Heart left ventricle (tissue), 16 donors: ENCODE measurements around the gene ARRB1. TPM values are rescaled to one million over a fixed set of nuclear protein-coding genes. Genes with fewer than 3 reads are reported as not detected.

Source experiments
- ATAC-seq, 4 donors: fragments of 200-7000 bp; cut with Tn5 transposase; one replicate each; pipeline ENCODE4 v1.9.1; 2020 to 2022; ENCODE audit warnings: moderate library complexity in 4 of 4, mild to moderate bottlenecking in 3 of 4, moderate number of reproducible peaks in 1 of 4
- DNase-seq, 5 donors: peaks; one replicate each; pipeline ENCODE4 v3.0.0-alpha.2; 2020
- H3K27ac ChIP-seq, 12 donors: fragments of 200-600 bp; sonication (generic) in 4 of 12; one replicate each; pipeline versions ENCODE4 v1.5.0 to v1.8.0; 2016 to 2022; ENCODE audit warnings: mild to moderate bottlenecking in 2 of 12
- H3K27me3 ChIP-seq, 9 donors: fragments of 200-600 bp; sonication (generic) in 2 of 9; one replicate each; pipeline versions ENCODE4 v1.5.1 to v1.8.0; 2016 to 2022; ENCODE audit warnings: mild to moderate bottlenecking in 3 of 9
- H3K36me3 ChIP-seq, 9 donors: fragments of 200-600 bp; sonication (generic) in 2 of 9; one replicate each; pipeline versions ENCODE4 v1.5.0 to v1.8.0; 2018 to 2022; ENCODE audit warnings: mild to moderate bottlenecking in 2 of 9
- H3K4me1 ChIP-seq, 12 donors: fragments of 200-600 bp; sonication (generic) in 4 of 12; one replicate each; pipeline versions ENCODE4 v1.5.0 to v1.8.0; 2016 to 2022; ENCODE audit warnings: mild to moderate bottlenecking in 3 of 12
- H3K4me3 ChIP-seq, 12 donors: fragments of 200-600 bp; sonication (generic) in 4 of 12; one replicate each; pipeline versions ENCODE4 v1.5.0 to v1.8.0; 2017 to 2022; ENCODE audit warnings: mild to moderate bottlenecking in 9 of 12, moderate library complexity in 4 of 12
- H3K9me3 ChIP-seq, 12 donors: fragments of 200-600 bp; sonication (generic) in 4 of 12; one replicate each; pipeline versions ENCODE4 v1.5.0 to v1.8.0; 2016 to 2022; ENCODE audit warnings: mild to moderate bottlenecking in 1 of 12
- POLR2A ChIP-seq, 2 donors: fragments of 450-650 bp; IDR thresholded peaks; one replicate each; pipeline ENCODE4 v1.6.1; 2017; ENCODE audit warnings: antibody characterized with exemption in 2 of 2, mild to moderate bottlenecking in 2 of 2, moderate library complexity in 2 of 2
- WGBS, 4 donors: extraction: QIAGEN DNeasy Blood & Tissue Kit in 2 of 4; methylation state at CpG; one replicate each; pipeline versions ENCODE4 v1.1.5 to v1.1.7; 2013 to 2018; 5-methylcytosine and 5-hydroxymethylcytosine counted together
- intact Hi-C, 10 donors: fragments of 100-400 bp; cut with DNase I; formaldehyde crosslinking; loops; one replicate each; pipeline versions ENCODE4 v1.11.1 to v1.14.2; 2022
- polyA plus RNA-seq, 2 donors: library from polyadenylated mRNA; stranded (reverse); fragments of 200-250 nt; gene quantifications; one replicate each; pipeline ENCODE4 v1.2.3, GENCODE V29; 2013
- total RNA-seq, 9 donors: library from RNA; depleted of rRNA in 2 of 9; stranded (reverse); fragments of >200 nt in 2 of 9; fragmentation: NEBNext Ultra II Directional in 3 of 9; extraction: Animal tissue kit (Norgen Biotek cat#: 25700) in 3 of 9; gene quantifications; one replicate each; pipeline versions ENCODE4 v1.1.0 to v1.2.4, GENCODE V29; 2016 to 2023
- TF ChIP-seq, protein P1 (sequence below), 12 donors: fragments of 200-600 bp; sonication (generic) in 4 of 12; IDR thresholded peaks; one replicate each; pipeline versions ENCODE4 v1.5.0 to v1.8.0; 2018 to 2022; ENCODE audit warnings: antibody characterized with exemption in 12 of 12, mild to moderate bottlenecking in 5 of 12
- donor health status: ischemic (EF 13 %, LVEDD 7.1; RV severe dilation, severe dysfunction).
- donor health status: healthy with polysubstance abuse.
- donor health status: DM: no; HTN: yes; CAD: no.
- donor health status: DM: no; HTN: no; CAD: no.
- donor health status: ischemic (EF 25% LVEDD 6.9; RV normal size, moderate dysfunction).
- donor health status: ischemic (EF 25% LVEDD 5.7; RV mildly dilated, moderate dysfunction).
- donor health status: healthy.
- donor health status: DM: yes; HTN: yes; CAD: no.
- donor health status: ischemic (EF 35%, LVEDD 5.7; RV mildly dilated, moderate dysfunction).
- donor health status: nonischemic (EF 11% LVEDD 7.7; RV severe dilation, severe dysfunction).
- donor health status: DM: yes; HTN: yes; CAD: no.
- donor health status: PGD.
- donor health status: ischemic (EF 29% LVEDD 5.4; RV normal size, mild dysfunction).
- donor health status: nonischemic (EF 23%, LVEDD 6.1; RV moderate dilation, normal function).

The ARRB1 gene
- total and polyA plus RNA-seq, 11 donors = 7.9 to 58.9 (median 25.4) TPM

DNA sequence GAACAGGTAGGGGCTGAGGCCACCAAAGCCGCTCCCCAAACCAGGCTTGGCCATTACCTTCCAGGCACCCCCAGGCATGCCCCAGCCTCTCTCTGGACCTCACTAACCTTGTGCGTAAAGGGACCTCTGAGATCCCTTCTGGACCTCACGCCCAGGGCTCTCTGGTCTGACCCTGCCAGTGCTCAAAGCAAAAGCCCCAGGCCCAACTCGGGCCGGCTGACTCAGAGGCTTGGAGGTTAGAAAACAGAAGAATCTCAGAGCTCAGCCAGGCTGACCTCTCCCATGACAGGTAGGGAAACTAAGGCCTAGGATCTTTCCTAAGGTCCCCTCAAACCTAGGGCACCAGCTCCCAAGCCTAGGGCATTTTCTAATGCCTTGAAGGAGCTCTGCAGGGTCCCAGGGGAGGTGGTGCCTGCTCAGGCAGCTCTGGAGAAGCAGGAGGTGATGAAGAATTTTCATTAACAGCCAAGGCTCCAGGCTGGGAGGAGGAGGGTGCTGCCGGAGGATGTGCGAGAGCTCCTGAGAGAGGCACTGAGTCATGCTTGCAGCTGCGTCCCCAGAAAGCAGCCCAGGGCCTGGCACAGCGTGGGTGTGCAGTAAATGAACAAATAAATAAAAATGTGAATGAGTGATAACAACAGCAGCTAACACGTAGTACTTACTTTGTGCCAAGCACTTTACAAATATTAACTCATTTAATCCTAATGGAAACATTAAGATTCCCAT is 25.6 kb downstream of the ARRB1 start:
- ATAC-seq = peak; percentile 50 to 90 (median 82)
- 64 to 74% (median 70%) methylated on average over 10 of the region's 10 CpGs for WGBS, 4 donors
- H3K36me3 ChIP-seq = peaks cover 0 to 36% (median 0%) of the 10 kb centered on the region in 9 donors
- no peak for TF ChIP-seq POLR2A (IDR thresholded peaks at IDR 0.05)
- TF ChIP-seq, protein P1, sequence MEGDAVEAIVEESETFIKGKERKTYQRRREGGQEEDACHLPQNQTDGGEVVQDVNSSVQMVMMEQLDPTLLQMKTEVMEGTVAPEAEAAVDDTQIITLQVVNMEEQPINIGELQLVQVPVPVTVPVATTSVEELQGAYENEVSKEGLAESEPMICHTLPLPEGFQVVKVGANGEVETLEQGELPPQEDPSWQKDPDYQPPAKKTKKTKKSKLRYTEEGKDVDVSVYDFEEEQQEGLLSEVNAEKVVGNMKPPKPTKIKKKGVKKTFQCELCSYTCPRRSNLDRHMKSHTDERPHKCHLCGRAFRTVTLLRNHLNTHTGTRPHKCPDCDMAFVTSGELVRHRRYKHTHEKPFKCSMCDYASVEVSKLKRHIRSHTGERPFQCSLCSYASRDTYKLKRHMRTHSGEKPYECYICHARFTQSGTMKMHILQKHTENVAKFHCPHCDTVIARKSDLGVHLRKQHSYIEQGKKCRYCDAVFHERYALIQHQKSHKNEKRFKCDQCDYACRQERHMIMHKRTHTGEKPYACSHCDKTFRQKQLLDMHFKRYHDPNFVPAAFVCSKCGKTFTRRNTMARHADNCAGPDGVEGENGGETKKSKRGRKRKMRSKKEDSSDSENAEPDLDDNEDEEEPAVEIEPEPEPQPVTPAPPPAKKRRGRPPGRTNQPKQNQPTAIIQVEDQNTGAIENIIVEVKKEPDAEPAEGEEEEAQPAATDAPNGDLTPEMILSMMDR (IDR thresholded peaks at IDR 0.05) = no peak
- peaks cover 0 to 57% (median 18%) of the 10 kb centered on the region in 12 donors for H3K4me1 ChIP-seq
- peak overlapping the region in 10 of 12 donors; percentile 25 to 76 (median 48) for H3K27ac ChIP-seq
- H3K9me3 ChIP-seq = no peaks in the 10 kb centered on the region
- peak in 4 of 5 donors; percentile 52 to 82 (median 78) for DNase-seq
- H3K27me3 ChIP-seq = no peaks in the 10 kb centered on the region
- intact Hi-C loops = loop anchor here in 7 of 10 donors (5.0 kb wide), 3 partner anchors 39 to 56 kb away; no protein-coding TSS in a partner anchor
- H3K4me3 ChIP-seq = no peak overlapping the region

DNA sequence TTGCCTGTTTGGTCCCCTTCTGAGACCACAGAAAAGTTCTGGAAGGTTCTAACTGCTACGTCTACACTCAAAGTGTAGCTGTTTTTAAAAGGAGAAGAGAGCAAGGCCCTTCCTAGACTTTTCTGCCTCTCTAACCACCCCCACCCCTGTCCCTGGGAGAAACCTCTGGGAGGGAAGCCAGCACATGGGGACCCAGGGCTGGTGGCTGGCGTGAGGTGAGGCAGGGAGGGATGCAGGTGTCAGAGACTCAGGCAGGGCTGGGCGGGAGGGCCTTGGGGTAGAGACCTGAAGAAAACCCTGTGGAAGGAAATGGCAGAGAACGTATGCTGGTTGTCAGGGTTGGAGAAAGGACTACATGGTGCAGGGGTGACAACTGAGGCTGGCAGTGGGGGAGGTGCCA is 26.7 kb downstream of the ARRB1 start:
- Histone ChIP-seq H3K27me3 (no peaks in the 10 kb centered on the region), H3K36me3 (peaks cover 0 to 36% (median 0%) of the 10 kb centered on the region in 9 donors), H3K27ac (peak overlapping the region in 2 of 12 donors; percentile 18 to 69), H3K9me3 (no peaks in the 10 kb centered on the region), H3K4me1 (peaks cover 0 to 57% (median 22%) of the 10 kb centered on the region in 12 donors), H3K4me3 (no peak overlapping the region)
- WGBS, 4 donors = 82 to 95% (median 88%) methylated on average over 4 of the region's 4 CpGs
- TF ChIP-seq POLR2A (IDR thresholded peaks at IDR 0.05) = no peak
- no peak for ATAC-seq
- intact Hi-C loops = loop anchor here in 8 of 10 donors (5.0 kb wide), 3 partner anchors 37 to 58 kb away; no protein-coding TSS in a partner anchor
- DNase-seq = no peak

DNA sequence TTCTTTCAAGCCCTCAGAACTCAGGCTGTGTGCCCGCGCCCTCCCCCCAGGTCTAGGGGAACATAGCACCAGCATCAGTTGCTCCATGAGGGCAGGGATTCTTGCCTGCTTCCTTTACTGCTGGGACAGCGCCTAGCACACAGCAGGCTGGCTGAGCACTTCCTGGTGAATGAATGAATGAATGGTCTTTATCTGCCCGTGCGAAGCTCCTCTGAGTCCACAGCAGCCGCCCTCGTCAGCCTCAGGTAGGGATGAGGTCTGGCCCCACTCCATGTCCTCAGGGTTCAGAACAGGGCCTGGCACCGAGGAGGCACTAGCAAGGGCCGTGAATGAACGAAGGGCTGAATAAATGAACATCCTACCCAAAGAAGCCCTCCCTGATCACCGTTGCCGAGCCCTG is 27.3 kb downstream of the ARRB1 start:
- no peak for ATAC-seq
- no peaks in the 10 kb centered on the region for H3K9me3 ChIP-seq
- WGBS, 4 donors = 94 to 95% (median 95%) methylated on average over 8 to 12 of the region's 12 CpGs
- intact Hi-C loops = loop anchor here in 1 of 10 donors (5.0 kb wide), 1 partner anchor 42 kb away; no protein-coding TSS in a partner anchor
- no peaks in the 10 kb centered on the region for H3K27me3 ChIP-seq
- H3K36me3 ChIP-seq = peaks cover 0 to 36% (median 0%) of the 10 kb centered on the region in 9 donors
- no peak overlapping the region for H3K4me3 ChIP-seq
- TF ChIP-seq, protein P1 (IDR thresholded peaks at IDR 0.05) = no peak
- TF ChIP-seq POLR2A (IDR thresholded peaks at IDR 0.05) = no peak
- DNase-seq = no peak
- H3K4me1 ChIP-seq = peaks cover 0 to 57% (median 25%) of the 10 kb centered on the region in 12 donors
- H3K27ac ChIP-seq = no peak overlapping the region

DNA sequence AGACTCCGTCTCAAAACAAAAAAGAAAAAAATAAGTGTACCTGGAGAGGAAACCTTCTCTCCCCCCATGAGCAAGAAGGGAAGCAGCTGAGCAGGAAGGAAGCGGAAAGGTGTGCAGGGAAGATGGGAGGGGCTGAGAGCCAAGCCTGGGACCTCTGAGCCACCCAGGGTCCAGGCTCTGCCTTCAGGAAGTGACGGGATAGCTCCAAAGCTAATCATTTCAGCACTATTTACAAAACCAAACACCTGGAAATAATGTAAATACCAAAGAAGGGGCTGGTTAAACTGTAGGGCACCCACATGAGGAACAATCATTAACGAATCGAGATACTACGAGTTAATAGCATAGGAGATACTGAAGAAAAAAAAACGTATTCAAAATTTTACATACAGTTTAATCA is 27.9 kb downstream of the ARRB1 start:
- no peaks in the 10 kb centered on the region for H3K27me3 ChIP-seq
- TF ChIP-seq, protein P1 (IDR thresholded peaks at IDR 0.05) = no peak
- TF ChIP-seq POLR2A (IDR thresholded peaks at IDR 0.05) = no peak
- H3K4me3 ChIP-seq = no peak overlapping the region
- no peaks in the 10 kb centered on the region for H3K9me3 ChIP-seq
- peak in 1 of 4 donors; percentile 39 for ATAC-seq
- WGBS, 4 donors = 63 to 71% (median 68%) methylated on average over 7 of the region's 7 CpGs
- H3K4me1 ChIP-seq = peaks cover 0 to 54% (median 24%) of the 10 kb centered on the region in 12 donors
- DNase-seq = no peak
- H3K27ac ChIP-seq = no peak overlapping the region
- peaks cover 0 to 36% (median 0%) of the 10 kb centered on the region in 9 donors for H3K36me3 ChIP-seq
- intact Hi-C loops = loop anchor here in 1 of 10 donors (5.0 kb wide), 1 partner anchor 41 kb away; no protein-coding TSS in a partner anchor
